C4-2B (cell line): Measurements from ENCODE around the gene SMIM13.

ENCODE experiments used
- ZFX ChIP-seq: fragments of 450-650 bp; IDR thresholded peaks from 2 replicates; pipeline ENCODE4 v1.6.1; 2017
- TF ChIP-seq, protein P1 (sequence below): fragments of 450-650 bp; conservative IDR thresholded peaks from 2 replicates; pipeline ENCODE4 v1.5.1; 2017; ENCODE audit warnings: mild to moderate bottlenecking

DNA sequence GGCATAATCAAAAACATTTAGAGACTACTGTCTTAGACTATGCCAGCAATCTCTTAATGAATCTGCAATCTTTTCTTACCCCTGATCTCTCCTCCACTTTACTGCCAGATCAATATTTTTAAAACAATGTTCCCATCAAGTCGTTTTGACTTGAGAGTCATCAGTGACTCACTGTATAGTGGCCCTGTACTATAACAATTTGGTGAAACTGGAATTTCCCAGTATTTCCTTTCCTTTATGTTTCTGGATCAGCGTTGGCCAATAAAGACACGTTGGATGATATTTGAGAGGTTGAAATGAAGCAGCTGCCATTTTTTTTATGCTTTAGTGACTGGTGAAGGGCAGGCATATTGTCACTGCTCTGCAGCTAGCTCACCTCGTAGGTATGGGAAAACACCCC, 10.1 kb upstream of the SMIM13 start:
- TF ChIP-seq, protein P1, sequence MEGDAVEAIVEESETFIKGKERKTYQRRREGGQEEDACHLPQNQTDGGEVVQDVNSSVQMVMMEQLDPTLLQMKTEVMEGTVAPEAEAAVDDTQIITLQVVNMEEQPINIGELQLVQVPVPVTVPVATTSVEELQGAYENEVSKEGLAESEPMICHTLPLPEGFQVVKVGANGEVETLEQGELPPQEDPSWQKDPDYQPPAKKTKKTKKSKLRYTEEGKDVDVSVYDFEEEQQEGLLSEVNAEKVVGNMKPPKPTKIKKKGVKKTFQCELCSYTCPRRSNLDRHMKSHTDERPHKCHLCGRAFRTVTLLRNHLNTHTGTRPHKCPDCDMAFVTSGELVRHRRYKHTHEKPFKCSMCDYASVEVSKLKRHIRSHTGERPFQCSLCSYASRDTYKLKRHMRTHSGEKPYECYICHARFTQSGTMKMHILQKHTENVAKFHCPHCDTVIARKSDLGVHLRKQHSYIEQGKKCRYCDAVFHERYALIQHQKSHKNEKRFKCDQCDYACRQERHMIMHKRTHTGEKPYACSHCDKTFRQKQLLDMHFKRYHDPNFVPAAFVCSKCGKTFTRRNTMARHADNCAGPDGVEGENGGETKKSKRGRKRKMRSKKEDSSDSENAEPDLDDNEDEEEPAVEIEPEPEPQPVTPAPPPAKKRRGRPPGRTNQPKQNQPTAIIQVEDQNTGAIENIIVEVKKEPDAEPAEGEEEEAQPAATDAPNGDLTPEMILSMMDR = no peak
- TF ChIP-seq ZFX = no peak
